ENCODE results near the gene MRPS24. TPM values are rescaled to one million over a fixed set of nuclear protein-coding genes. Genes with fewer than 3 reads are reported as not detected.

Gene MRPS24
- total RNA-seq, 1 donor from 2014 or later: 73.1 TPM

DNA sequence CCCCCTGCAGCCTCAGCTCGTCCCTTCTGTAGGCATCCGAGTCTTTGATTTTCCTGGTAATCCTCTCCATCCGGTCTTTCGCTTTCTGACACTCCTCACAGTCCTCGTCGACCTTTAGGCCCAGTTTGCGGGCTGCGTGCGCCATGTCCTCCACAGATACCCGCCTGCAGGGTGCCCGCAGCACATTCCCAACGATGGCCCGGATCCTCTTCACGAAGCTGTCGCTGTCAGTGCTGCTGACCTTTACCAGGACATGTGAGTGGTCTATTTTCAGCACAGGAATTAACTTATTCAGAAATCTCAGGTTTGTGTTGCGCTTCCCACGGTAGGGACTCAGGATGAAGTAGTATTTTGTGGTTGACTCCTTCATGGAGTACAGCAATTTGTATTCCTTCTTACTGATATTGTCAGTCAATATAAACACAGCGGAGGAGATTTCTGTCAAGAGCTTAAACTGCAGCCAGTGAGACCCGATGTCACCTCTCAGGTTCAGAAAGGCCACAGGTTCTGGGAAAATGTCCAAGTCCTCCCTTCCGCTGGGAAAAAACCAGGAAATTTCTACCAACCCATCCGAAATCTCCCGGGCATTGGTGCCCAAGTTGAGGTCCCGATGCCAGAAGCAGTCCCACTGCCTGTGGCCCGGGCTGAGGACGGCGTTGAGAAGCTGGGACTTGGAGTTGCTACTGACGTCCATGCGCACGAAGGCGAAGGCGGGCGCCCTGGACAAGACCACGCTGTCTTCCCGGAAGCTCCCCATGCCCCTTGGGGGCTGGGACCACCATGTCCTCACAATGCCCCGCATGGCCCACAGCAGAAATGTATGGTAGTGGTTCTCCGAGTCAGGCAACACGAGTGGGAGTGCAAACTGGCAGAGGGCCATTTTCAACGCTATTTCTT, 8.9 kb upstream of the MRPS24 start:
- CTCF ChIA-PET: no interaction called here
- Mint-ChIP-seq H3K27me3 (no peaks in the 10 kb centered on the region), H3K4me1 (peaks cover 11% of the 10 kb centered on the region), H3K4me3 (no peak overlapping the region), H3K27ac (no peak overlapping the region), H3K36me3 (ENCODE audit: low read depth) (peaks cover 64% of the 10 kb centered on the region), H3K9me3 (no peaks in the 10 kb centered on the region)
- intact Hi-C loops (cut with micrococcal nuclease): no loop called here
- DNase-seq: no peak
- POLR2A ChIA-PET: no interaction called here
- no peak for ATAC-seq (ENCODE audit: low read depth)
- TF ChIP-seq, protein P1, sequence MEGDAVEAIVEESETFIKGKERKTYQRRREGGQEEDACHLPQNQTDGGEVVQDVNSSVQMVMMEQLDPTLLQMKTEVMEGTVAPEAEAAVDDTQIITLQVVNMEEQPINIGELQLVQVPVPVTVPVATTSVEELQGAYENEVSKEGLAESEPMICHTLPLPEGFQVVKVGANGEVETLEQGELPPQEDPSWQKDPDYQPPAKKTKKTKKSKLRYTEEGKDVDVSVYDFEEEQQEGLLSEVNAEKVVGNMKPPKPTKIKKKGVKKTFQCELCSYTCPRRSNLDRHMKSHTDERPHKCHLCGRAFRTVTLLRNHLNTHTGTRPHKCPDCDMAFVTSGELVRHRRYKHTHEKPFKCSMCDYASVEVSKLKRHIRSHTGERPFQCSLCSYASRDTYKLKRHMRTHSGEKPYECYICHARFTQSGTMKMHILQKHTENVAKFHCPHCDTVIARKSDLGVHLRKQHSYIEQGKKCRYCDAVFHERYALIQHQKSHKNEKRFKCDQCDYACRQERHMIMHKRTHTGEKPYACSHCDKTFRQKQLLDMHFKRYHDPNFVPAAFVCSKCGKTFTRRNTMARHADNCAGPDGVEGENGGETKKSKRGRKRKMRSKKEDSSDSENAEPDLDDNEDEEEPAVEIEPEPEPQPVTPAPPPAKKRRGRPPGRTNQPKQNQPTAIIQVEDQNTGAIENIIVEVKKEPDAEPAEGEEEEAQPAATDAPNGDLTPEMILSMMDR (IDR thresholded peaks at IDR 0.05): no peak

GRCh38 chr7:43876976-43877745, 7.8 kb upstream of the MRPS24 start:
- TF ChIP-seq, protein P1 (IDR thresholded peaks at IDR 0.05): no peak
- Mint-ChIP-seq H3K27me3 (no peaks in the 10 kb centered on the region), H3K9me3 (no peaks in the 10 kb centered on the region), H3K27ac (no peak overlapping the region), H3K4me3 (no peak overlapping the region), H3K4me1 (peaks cover 11% of the 10 kb centered on the region), H3K36me3 (ENCODE audit: low read depth) (peaks cover 60% of the 10 kb centered on the region)
- intact Hi-C loops (cut with micrococcal nuclease): no loop called here
- POLR2A ChIA-PET: no interaction called here
- ATAC-seq (ENCODE audit: low read depth) (no peak), DNase-seq (no peak)
- CTCF ChIA-PET: no interaction called here

DNA sequence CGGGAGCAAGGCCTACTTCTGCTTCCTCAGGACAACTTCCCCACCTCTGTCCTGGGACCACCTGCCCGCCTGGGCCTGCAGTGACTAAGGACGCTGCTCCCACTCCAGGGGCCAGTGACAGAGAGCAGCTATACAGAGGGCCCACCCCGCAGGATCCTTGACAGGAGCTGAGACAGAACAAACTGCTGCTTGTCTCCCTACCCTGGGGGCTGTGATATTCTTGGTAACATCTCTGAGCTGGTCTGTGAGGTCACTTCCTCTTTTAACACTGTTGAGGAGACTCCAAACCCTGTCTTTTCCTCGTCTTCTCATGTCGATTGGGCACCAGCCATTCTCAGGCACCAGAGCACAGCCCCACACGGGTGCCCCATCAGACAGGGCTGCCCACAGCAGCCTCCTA, 6.9 kb upstream of the MRPS24 start:
- TF ChIP-seq, protein P1 (IDR thresholded peaks at IDR 0.05): no peak
- Mint-ChIP-seq H3K4me3 (no peak overlapping the region), H3K27me3 (no peaks in the 10 kb centered on the region), H3K36me3 (ENCODE audit: low read depth) (peaks cover 53% of the 10 kb centered on the region), H3K4me1 (peaks cover 11% of the 10 kb centered on the region), H3K27ac (no peak overlapping the region), H3K9me3 (no peaks in the 10 kb centered on the region)
- intact Hi-C loops (cut with micrococcal nuclease): no loop called here
- DNase-seq (no peak), ATAC-seq (ENCODE audit: low read depth) (peak; percentile 42)
- CTCF ChIA-PET: no interaction called here
- POLR2A ChIA-PET: interaction anchor here (0.6 kb wide), 1 partner anchor 977 kb away, joined by 7 read pairs; no protein-coding TSS in a partner anchor

DNA sequence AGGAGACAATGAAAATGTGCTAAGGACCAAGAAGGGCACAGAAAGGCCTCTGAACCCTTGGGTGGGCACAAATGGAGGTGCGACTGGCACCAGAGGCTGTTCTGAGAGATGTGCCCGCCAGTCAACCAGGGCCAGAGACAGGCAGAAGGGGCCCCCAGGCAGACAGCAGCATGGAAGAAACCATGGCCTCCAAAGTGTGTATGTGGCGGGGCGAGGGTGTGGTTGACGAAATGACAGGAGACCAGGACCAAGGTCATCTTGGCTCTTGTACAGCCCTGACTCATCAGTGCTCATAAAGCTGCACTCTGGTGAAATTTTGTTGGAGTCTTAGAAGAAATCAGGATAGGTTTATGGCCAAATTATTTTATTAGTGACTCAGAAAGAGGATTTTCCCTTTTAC, 4.0 kb upstream of the MRPS24 start:
- no peak for DNase-seq
- ATAC-seq (ENCODE audit: low read depth): no peak
- Mint-ChIP-seq H3K27me3 (no peaks in the 10 kb centered on the region), H3K4me3 (no peak overlapping the region), H3K4me1 (peaks cover 27% of the 10 kb centered on the region), H3K36me3 (ENCODE audit: low read depth) (peaks cover 37% of the 10 kb centered on the region), H3K27ac (no peak overlapping the region), H3K9me3 (no peaks in the 10 kb centered on the region)
- TF ChIP-seq, protein P1 (IDR thresholded peaks at IDR 0.05): no peak
- intact Hi-C loops (cut with micrococcal nuclease): no loop called here
- ChIA-PET CTCF (no interaction called here), POLR2A (no interaction called here)

- Mint-ChIP-seq H3K27me3 (no peaks in the 10 kb centered on the region), H3K4me3 (no peak overlapping the region), H3K4me1 (peaks cover 32% of the 10 kb centered on the region), H3K27ac (no peak overlapping the region), H3K9me3 (no peaks in the 10 kb centered on the region), H3K36me3 (ENCODE audit: low read depth) (peaks cover 32% of the 10 kb centered on the region)
- TF ChIP-seq, protein P1 (IDR thresholded peaks at IDR 0.05): no peak
- ChIA-PET CTCF (no interaction called here), POLR2A (no interaction called here)
- DNase-seq: no peak
- no peak for ATAC-seq (ENCODE audit: low read depth)
- intact Hi-C loops (cut with micrococcal nuclease): no loop called here
Measured at GRCh38 chr7:43872406-43873110, 3.2 kb upstream of the MRPS24 start.
